GM23338 (cell line): ENCODE measurements around the gene FMO3. TPM values are rescaled to one million over a fixed set of nuclear protein-coding genes. Genes with fewer than 3 reads are reported as not detected.

Experiments used
- ATAC-seq: fragments of 200-7000 bp; cut with Tn5 transposase; 3 replicates; pipeline ENCODE4 v1.9.1; 2020
- DNase-seq: peaks from one replicate; pipeline ENCODE4 v3.0.0-alpha.2; 2015; ENCODE audit warnings: low spot score
- H2AFZ ChIP-seq: fragments of 200-600 bp; sonication (generic); 2 replicates; pipeline ENCODE4 v1.8.0; 2016; ENCODE audit warnings: antibody characterized with exemption, mild to moderate bottlenecking, moderate library complexity
- H3F3A ChIP-seq: fragments of 200-600 bp; sonication (generic); replicated peaks from 2 replicates; pipeline ENCODE4 v1.8.0; 2017; ENCODE audit warnings: antibody characterized with exemption, mixed run types, low read depth
- H3K27ac ChIP-seq: fragments of 200-600 bp; sonication (generic); 2 replicates; pipeline ENCODE4 v1.6.1; 2016; ENCODE audit warnings: low read depth
- H3K27me3 ChIP-seq: fragments of 200-600 bp; sonication (generic); 2 replicates; pipeline ENCODE4 v1.8.0; 2016; ENCODE audit warnings: mild to moderate bottlenecking, mixed run types, moderate library complexity; ENCODE audit not compliant: insufficient read depth
- H3K36me3 ChIP-seq: fragments of 200-600 bp; sonication (generic); 2 replicates; pipeline ENCODE4 v1.8.0; 2016; ENCODE audit warnings: mild to moderate bottlenecking; ENCODE audit not compliant: insufficient read depth
- H3K4me1 ChIP-seq: fragments of 200-600 bp; sonication (generic); 2 replicates; pipeline ENCODE4 v1.8.0; 2016; ENCODE audit warnings: mild to moderate bottlenecking, moderate library complexity; ENCODE audit not compliant: insufficient read depth
- H3K4me2 ChIP-seq: fragments of 200-600 bp; sonication (generic); 2 replicates; pipeline ENCODE4 v1.7.1; 2017; ENCODE audit warnings: mixed run types
- H3K4me3 ChIP-seq: fragments of 200-600 bp; sonication (generic); 2 replicates; pipeline ENCODE4 v1.6.1; 2016; ENCODE audit warnings: mixed run types
- H3K79me2 ChIP-seq: fragments of 200-600 bp; sonication (generic); replicated peaks from 2 replicates; pipeline ENCODE4 v1.8.0; 2017; ENCODE audit warnings: mild to moderate bottlenecking; ENCODE audit not compliant: insufficient read depth
- H3K9me2 ChIP-seq: fragments of 200-600 bp; sonication (generic); 2 replicates; pipeline ENCODE4 v1.8.0; 2017; ENCODE audit not compliant: insufficient read depth
- H4K20me1 ChIP-seq: fragments of 200-600 bp; sonication (generic); replicated peaks from 2 replicates; pipeline ENCODE4 v1.8.0; 2017; ENCODE audit warnings: mild to moderate bottlenecking; ENCODE audit not compliant: insufficient read depth
- H3K27ac Mint-ChIP-seq: 2 replicates; pipeline ENCODE4 v1.8.0; 2020; ENCODE audit warnings: inconsistent platforms, mild to moderate bottlenecking, moderate library complexity, mixed read lengths
- H3K27me3 Mint-ChIP-seq: 3 replicates; pipeline ENCODE4 v1.8.0; 2022; ENCODE audit warnings: low read depth, mild to moderate bottlenecking, moderate library complexity, mixed read lengths, inconsistent platforms; ENCODE audit not compliant: insufficient read depth, poor library complexity
- H3K36me3 Mint-ChIP-seq: 3 replicates; pipeline ENCODE4 v1.8.0; 2021; ENCODE audit warnings: low read depth, mild to moderate bottlenecking, inconsistent platforms, moderate library complexity, mixed read lengths
- H3K4me1 Mint-ChIP-seq: 3 replicates; pipeline ENCODE4 v1.8.0; 2020; ENCODE audit warnings: mild to moderate bottlenecking, inconsistent platforms, mixed read lengths
- H3K4me3 Mint-ChIP-seq: 3 replicates; pipeline ENCODE4 v1.8.0; 2021; ENCODE audit warnings: moderate library complexity, mild to moderate bottlenecking, inconsistent platforms, mixed read lengths
- H3K9me3 Mint-ChIP-seq: 3 replicates; pipeline ENCODE4 v1.8.0; 2020; ENCODE audit warnings: moderate library complexity, mild to moderate bottlenecking, inconsistent platforms, mixed read lengths
- CREB1 ChIP-seq: fragments of 250-450 bp; sonication (Bioruptor Pico); IDR thresholded peaks from 2 replicates; pipeline ENCODE4 v1.5.0; 2020; ENCODE audit warnings: low read depth, mild to moderate bottlenecking, moderate library complexity
- CTCF ChIP-seq, 2 experiments: fragments of 200-600 bp in 1 of 2; sonication (generic) in 1 of 2; conservative IDR thresholded peaks; 2 replicates each; pipeline versions ENCODE4 v1.5.1 to v1.6.1; 2016 to 2017; ENCODE audit warnings: antibody characterized with exemption in 2 of 2, low read depth in 2 of 2, mild to moderate bottlenecking in 2 of 2, moderate library complexity in 1 of 2
- ETS1 ChIP-seq: IDR thresholded peaks from 2 replicates; pipeline ENCODE4 v1.6.1; 2016; ENCODE audit warnings: antibody characterized with exemption
- EZH2 ChIP-seq: fragments of 200-600 bp; sonication (generic); IDR thresholded peaks from one replicate; pipeline ENCODE4 v1.8.0; 2017; ENCODE audit warnings: antibody characterized with exemption, mild to moderate bottlenecking, low read depth; ENCODE audit not compliant: unreplicated experiment
- EZH2phosphoT487 ChIP-seq: fragments of 200-600 bp; sonication (generic); IDR thresholded peaks from one replicate; pipeline ENCODE4 v1.8.1; 2018; ENCODE audit warnings: antibody characterized with exemption; ENCODE audit not compliant: unreplicated experiment
- JUNB ChIP-seq: IDR thresholded peaks from one replicate; pipeline ENCODE4 v1.6.1; 2016; ENCODE audit warnings: antibody characterized with exemption; ENCODE audit not compliant: unreplicated experiment
- NANOG ChIP-seq: IDR thresholded peaks from 2 replicates; pipeline ENCODE4 v1.6.1; 2016; ENCODE audit warnings: antibody characterized with exemption, borderline replicate concordance
- POLR2AphosphoS5 ChIP-seq: IDR thresholded peaks from 2 replicates; pipeline ENCODE4 v1.6.1; 2016; ENCODE audit warnings: antibody characterized with exemption, low read depth
- STAT1 ChIP-seq: IDR thresholded peaks from one replicate; pipeline ENCODE4 v1.6.1; 2016; ENCODE audit warnings: antibody characterized with exemption; ENCODE audit not compliant: unreplicated experiment
- ZNF114 ChIP-seq: fragments of 250-450 bp; sonication (Bioruptor Pico); IDR thresholded peaks from 2 replicates; pipeline ENCODE4 v1.5.0; 2020; ENCODE audit warnings: mild to moderate bottlenecking, moderate library complexity
- ZNF331 ChIP-seq: fragments of 250-450 bp; sonication (Bioruptor Pico); IDR thresholded peaks from 2 replicates; pipeline ENCODE4 v1.5.0; 2020; ENCODE audit warnings: low read depth, mild to moderate bottlenecking, moderate library complexity
- polyA plus RNA-seq: library from polyadenylated mRNA; unstranded; fragments of >200 nt; fragmentation: Nextera tagmentation; extraction: Ambion mirVana; gene quantifications from 2 replicates; pipeline ENCODE4 v1.2.1, GENCODE V29; 2016
- total RNA-seq: library from RNA; depleted of rRNA; stranded (reverse); fragments of >200 nt; shearing (Covaris generic); gene quantifications from 2 replicates; pipeline ENCODE4 v1.2.3, GENCODE V29; 2014
- TF ChIP-seq, protein P1 (sequence below): fragments of 250-450 bp; sonication (Bioruptor Pico); IDR thresholded peaks from 2 replicates; pipeline ENCODE4 v1.5.0; 2020; ENCODE audit warnings: mild to moderate bottlenecking, moderate library complexity
- TF ChIP-seq, protein P2 (sequence below): IDR thresholded peaks from one replicate; pipeline ENCODE4 v1.6.1; 2018; ENCODE audit warnings: antibody characterized with exemption; ENCODE audit not compliant: unreplicated experiment

The FMO3 gene
- total and polyA plus RNA-seq, 2 experiments from 2014 or later, result 0.26 TPM; not detected in 1

DNA sequence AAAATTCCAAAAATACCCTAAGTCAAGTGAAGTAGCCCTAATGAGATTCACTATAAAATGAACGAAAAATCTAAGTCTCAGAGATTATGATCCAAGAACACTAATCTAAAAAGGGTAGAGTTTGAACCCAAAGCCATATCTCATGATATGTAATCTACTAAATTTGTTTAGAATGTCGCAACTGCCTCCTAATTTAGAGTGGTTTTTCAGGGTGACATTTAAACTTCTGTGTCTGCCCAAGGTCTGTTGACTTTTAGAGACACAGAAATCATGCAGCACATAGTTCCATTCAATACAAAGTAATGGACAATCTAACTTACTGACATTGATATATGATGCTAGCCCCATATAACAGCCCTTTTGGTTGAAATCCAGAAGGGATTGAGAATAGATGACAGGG is 28.9 kb downstream of the FMO3 start:
- Histone ChIP-seq H3K4me2 (no peak overlapping the region), H3K4me1 (no peaks in the 10 kb centered on the region), H3F3A (no peaks in the 10 kb centered on the region), H2AFZ (no peak overlapping the region), H4K20me1 (no peaks in the 10 kb centered on the region), H3K36me3 (no peaks in the 10 kb centered on the region), H3K4me3 (no peak overlapping the region), H3K9me2 (peaks cover 5% of the 10 kb centered on the region; the same call in 1 of the 2 replicates), H3K79me2 (no peaks in the 10 kb centered on the region), H3K27ac (no peak overlapping the region), H3K27me3 (no peaks in the 10 kb centered on the region)
- Mint-ChIP-seq H3K9me3 (no peaks in the 10 kb centered on the region), H3K4me3 (no peak overlapping the region), H3K27me3 (no peaks in the 10 kb centered on the region), H3K27ac (no peak overlapping the region), H3K4me1 (peaks cover 3% of the 10 kb centered on the region; the same call in 2 of the 3 replicates), H3K36me3 (no peaks in the 10 kb centered on the region)
- TF ChIP-seq NANOG (no peak), CTCF (conservative IDR thresholded peaks at IDR 0.05; ENCODE audit: low read depth in 2 of 2) (no peak), CREB1 (CRISPR knock-in tag) (no peak), JUNB (no peak), ETS1 (no peak), EZH2 (no peak), POLR2AphosphoS5 (no peak), ZNF331 (CRISPR knock-in tag) (no peak), STAT1 (no peak), EZH2phosphoT487 (no peak), ZNF114 (CRISPR knock-in tag) (no peak)
- TF ChIP-seq, protein P1, sequence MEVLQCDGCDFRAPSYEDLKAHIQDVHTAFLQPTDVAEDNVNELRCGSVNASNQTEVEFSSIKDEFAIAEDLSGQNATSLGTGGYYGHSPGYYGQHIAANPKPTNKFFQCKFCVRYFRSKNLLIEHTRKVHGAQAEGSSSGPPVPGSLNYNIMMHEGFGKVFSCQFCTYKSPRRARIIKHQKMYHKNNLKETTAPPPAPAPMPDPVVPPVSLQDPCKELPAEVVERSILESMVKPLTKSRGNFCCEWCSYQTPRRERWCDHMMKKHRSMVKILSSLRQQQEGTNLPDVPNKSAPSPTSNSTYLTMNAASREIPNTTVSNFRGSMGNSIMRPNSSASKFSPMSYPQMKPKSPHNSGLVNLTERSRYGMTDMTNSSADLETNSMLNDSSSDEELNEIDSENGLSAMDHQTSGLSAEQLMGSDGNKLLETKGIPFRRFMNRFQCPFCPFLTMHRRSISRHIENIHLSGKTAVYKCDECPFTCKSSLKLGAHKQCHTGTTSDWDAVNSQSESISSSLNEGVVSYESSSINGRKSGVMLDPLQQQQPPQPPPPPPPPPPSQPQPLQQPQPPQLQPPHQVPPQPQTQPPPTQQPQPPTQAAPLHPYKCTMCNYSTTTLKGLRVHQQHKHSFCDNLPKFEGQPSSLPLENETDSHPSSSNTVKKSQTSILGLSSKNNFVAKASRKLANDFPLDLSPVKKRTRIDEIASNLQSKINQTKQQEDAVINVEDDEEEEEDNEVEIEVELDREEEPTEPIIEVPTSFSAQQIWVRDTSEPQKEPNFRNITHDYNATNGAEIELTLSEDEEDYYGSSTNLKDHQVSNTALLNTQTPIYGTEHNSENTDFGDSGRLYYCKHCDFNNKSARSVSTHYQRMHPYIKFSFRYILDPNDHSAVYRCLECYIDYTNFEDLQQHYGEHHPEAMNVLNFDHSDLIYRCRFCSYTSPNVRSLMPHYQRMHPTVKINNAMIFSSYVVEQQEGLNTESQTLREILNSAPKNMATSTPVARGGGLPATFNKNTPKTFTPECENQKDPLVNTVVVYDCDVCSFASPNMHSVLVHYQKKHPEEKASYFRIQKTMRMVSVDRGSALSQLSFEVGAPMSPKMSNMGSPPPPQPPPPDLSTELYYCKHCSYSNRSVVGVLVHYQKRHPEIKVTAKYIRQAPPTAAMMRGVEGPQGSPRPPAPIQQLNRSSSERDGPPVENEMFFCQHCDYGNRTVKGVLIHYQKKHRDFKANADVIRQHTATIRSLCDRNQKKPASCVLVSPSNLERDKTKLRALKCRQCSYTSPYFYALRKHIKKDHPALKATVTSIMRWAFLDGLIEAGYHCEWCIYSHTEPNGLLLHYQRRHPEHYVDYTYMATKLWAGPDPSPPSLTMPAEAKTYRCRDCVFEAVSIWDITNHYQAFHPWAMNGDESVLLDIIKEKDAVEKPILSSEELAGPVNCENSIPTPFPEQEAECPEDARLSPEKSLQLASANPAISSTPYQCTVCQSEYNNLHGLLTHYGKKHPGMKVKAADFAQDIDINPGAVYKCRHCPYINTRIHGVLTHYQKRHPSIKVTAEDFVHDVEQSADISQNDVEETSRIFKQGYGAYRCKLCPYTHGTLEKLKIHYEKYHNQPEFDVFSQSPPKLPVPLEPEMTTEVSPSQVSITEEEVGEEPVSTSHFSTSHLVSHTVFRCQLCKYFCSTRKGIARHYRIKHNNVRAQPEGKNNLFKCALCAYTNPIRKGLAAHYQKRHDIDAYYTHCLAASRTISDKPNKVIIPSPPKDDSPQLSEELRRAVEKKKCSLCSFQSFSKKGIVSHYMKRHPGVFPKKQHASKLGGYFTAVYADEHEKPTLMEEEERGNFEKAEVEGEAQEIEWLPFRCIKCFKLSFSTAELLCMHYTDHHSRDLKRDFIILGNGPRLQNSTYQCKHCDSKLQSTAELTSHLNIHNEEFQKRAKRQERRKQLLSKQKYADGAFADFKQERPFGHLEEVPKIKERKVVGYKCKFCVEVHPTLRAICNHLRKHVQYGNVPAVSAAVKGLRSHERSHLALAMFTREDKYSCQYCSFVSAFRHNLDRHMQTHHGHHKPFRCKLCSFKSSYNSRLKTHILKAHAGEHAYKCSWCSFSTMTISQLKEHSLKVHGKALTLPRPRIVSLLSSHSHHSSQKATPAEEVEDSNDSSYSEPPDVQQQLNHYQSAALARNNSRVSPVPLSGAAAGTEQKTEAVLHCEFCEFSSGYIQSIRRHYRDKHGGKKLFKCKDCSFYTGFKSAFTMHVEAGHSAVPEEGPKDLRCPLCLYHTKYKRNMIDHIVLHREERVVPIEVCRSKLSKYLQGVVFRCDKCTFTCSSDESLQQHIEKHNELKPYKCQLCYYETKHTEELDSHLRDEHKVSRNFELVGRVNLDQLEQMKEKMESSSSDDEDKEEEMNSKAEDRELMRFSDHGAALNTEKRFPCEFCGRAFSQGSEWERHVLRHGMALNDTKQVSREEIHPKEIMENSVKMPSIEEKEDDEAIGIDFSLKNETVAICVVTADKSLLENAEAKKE (CRISPR knock-in tag), result no peak
- TF ChIP-seq, protein P2, sequence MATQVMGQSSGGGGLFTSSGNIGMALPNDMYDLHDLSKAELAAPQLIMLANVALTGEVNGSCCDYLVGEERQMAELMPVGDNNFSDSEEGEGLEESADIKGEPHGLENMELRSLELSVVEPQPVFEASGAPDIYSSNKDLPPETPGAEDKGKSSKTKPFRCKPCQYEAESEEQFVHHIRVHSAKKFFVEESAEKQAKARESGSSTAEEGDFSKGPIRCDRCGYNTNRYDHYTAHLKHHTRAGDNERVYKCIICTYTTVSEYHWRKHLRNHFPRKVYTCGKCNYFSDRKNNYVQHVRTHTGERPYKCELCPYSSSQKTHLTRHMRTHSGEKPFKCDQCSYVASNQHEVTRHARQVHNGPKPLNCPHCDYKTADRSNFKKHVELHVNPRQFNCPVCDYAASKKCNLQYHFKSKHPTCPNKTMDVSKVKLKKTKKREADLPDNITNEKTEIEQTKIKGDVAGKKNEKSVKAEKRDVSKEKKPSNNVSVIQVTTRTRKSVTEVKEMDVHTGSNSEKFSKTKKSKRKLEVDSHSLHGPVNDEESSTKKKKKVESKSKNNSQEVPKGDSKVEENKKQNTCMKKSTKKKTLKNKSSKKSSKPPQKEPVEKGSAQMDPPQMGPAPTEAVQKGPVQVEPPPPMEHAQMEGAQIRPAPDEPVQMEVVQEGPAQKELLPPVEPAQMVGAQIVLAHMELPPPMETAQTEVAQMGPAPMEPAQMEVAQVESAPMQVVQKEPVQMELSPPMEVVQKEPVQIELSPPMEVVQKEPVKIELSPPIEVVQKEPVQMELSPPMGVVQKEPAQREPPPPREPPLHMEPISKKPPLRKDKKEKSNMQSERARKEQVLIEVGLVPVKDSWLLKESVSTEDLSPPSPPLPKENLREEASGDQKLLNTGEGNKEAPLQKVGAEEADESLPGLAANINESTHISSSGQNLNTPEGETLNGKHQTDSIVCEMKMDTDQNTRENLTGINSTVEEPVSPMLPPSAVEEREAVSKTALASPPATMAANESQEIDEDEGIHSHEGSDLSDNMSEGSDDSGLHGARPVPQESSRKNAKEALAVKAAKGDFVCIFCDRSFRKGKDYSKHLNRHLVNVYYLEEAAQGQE, result no peak
- DNase-seq (no peak), ATAC-seq (no peak)
